Left ventricle myocardium inferior (tissue), 1 donor: ENCODE results near the gene IFT57. TPM values are rescaled to one million over a fixed set of nuclear protein-coding genes. Genes with fewer than 3 reads are reported as not detected.

Source experiments
- DNase-seq: peaks from one replicate; pipeline ENCODE4 v3.0.0-alpha.2; 2020
- H3K27ac ChIP-seq: fragments of 200-600 bp; replicated peaks from 2 replicates; pipeline ENCODE4 v1.8.0; 2021
- H3K27me3 ChIP-seq: fragments of 200-600 bp; 2 replicates; pipeline ENCODE4 v1.8.0; 2021; ENCODE audit warnings: low read depth
- H3K36me3 ChIP-seq: fragments of 200-600 bp; 2 replicates; pipeline ENCODE4 v1.8.0; 2021
- H3K4me1 ChIP-seq: fragments of 200-600 bp; 2 replicates; pipeline ENCODE4 v1.8.0; 2021
- H3K4me3 ChIP-seq: fragments of 200-600 bp; 2 replicates; pipeline ENCODE4 v1.8.0; 2021; ENCODE audit warnings: mild to moderate bottlenecking, moderate library complexity
- H3K9me3 ChIP-seq: fragments of 200-600 bp; replicated peaks from 2 replicates; pipeline ENCODE4 v1.8.0; 2021
- intact Hi-C: fragments of 100-400 bp; cut with micrococcal nuclease; formaldehyde crosslinking; loops from one replicate; pipeline ENCODE4 v1.11.0; 2022
- total RNA-seq: library from RNA; stranded (reverse); fragmentation: NEBNext Ultra II Directional; extraction: Animal tissue kit (Norgen Biotek cat#: 25700); gene quantifications from one replicate; pipeline ENCODE4 v1.2.1, GENCODE V29; 2021
- TF ChIP-seq, protein P1 (sequence below): fragments of 200-600 bp; IDR thresholded peaks from 2 replicates; pipeline ENCODE4 v1.8.0; 2021; ENCODE audit warnings: antibody characterized with exemption, mild to moderate bottlenecking, borderline replicate concordance
- donor health status: DM: no; HTN: yes; CAD: no; lungs with severe emphysema.

The IFT57 gene
- total RNA-seq, 1 donor from 2014 or later: 22.6 TPM

DNA sequence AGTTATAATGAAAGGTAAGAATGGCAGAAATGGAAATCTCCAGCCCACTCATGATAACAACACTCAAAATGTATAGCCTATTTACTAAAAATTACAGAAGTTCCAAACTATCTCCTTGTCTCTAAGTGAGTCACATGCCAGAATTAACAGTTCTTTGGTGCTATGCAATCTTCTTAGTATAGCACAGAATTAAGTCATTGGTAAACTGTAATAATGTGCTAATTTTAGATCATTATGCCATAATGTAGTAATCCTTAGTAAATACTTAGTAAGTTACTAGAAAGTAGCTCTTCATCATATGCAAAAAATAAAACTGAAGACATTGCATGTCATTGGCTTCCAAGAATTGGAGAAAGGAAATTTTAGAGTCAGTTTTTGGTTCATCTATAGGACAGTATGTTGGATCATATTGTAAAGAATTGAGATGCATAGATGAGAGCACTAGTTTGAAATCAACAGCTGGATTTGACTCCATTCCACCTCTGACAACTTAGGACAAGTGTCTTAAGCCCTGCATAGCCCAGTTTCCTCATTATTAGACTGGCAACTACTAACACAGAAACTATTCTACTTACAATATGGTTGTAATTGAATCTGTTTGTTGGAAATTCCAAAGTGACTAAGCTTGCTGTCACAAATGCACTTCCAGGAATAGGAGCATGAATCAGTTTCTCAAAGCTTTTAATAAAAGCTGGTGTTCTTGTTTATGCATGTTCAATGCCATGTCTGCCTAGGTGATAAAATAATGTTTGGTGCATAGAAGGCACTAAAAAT is 91.3 kb downstream of the IFT57 start:
- Histone ChIP-seq H3K9me3 (no peaks in the 10 kb centered on the region), H3K36me3 (no peaks in the 10 kb centered on the region), H3K4me3 (no peak overlapping the region), H3K27ac (no peak overlapping the region), H3K4me1 (peaks cover 14% of the 10 kb centered on the region), H3K27me3 (no peaks in the 10 kb centered on the region)
- TF ChIP-seq, protein P1, sequence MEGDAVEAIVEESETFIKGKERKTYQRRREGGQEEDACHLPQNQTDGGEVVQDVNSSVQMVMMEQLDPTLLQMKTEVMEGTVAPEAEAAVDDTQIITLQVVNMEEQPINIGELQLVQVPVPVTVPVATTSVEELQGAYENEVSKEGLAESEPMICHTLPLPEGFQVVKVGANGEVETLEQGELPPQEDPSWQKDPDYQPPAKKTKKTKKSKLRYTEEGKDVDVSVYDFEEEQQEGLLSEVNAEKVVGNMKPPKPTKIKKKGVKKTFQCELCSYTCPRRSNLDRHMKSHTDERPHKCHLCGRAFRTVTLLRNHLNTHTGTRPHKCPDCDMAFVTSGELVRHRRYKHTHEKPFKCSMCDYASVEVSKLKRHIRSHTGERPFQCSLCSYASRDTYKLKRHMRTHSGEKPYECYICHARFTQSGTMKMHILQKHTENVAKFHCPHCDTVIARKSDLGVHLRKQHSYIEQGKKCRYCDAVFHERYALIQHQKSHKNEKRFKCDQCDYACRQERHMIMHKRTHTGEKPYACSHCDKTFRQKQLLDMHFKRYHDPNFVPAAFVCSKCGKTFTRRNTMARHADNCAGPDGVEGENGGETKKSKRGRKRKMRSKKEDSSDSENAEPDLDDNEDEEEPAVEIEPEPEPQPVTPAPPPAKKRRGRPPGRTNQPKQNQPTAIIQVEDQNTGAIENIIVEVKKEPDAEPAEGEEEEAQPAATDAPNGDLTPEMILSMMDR: no peak
- no peak for DNase-seq
- intact Hi-C loops: no loop called here

GRCh38 chr3:108130236-108130635 is 92.0 kb downstream of the IFT57 start:
- Histone ChIP-seq H3K27ac (no peak overlapping the region), H3K4me3 (no peak overlapping the region), H3K36me3 (no peaks in the 10 kb centered on the region), H3K4me1 (peaks cover 14% of the 10 kb centered on the region), H3K9me3 (no peaks in the 10 kb centered on the region), H3K27me3 (no peaks in the 10 kb centered on the region)
- DNase-seq: no peak
- TF ChIP-seq, protein P1: no peak
- intact Hi-C loops: no loop called here

DNA sequence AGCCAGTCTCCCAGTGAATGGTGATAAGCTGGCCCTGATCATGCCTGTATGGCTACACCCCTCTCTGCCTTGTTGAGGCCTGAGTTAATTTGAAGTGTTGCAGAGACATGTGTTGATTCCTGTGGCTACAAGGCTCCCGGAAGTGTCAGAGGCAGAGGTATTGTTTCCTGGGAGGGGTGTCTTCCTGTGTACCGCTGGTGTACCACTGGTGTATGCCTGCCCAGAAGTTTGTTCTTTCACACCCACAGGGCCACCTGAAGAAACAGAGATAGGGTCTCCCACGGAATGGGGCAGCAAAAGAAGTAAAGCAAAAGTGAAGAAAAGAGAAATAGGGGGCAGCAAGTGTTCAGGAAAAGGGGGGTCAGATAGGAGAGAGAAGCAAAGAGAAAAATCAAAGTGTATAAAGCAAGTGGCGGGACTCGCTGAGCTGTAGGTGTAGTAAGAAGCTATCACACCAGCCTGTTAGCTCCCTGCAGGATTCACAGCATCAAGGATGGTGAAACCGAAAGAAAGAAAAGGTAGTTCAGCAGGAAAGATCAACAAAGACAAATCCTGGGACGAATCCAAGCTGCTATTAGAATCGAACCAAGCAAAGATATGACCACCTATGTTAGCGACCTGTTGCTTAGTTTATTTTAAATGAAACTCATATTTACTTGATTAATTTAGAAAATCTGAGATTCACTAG is 94.8 kb downstream of the IFT57 start:
- H3K9me3 ChIP-seq: no peaks in the 10 kb centered on the region
- no peak overlapping the region for H3K4me3 ChIP-seq
- TF ChIP-seq, protein P1: no peak
- peaks cover 14% of the 10 kb centered on the region for H3K4me1 ChIP-seq
- DNase-seq: no peak
- no peak overlapping the region for H3K27ac ChIP-seq
- intact Hi-C loops: no loop called here
- H3K36me3 ChIP-seq: no peaks in the 10 kb centered on the region
- H3K27me3 ChIP-seq: no peaks in the 10 kb centered on the region

- no peak for DNase-seq
- no peaks in the 10 kb centered on the region for H3K27me3 ChIP-seq
- H3K9me3 ChIP-seq: no peaks in the 10 kb centered on the region
- no peak overlapping the region for H3K4me3 ChIP-seq
- intact Hi-C loops: no loop called here
- H3K27ac ChIP-seq: no peak overlapping the region
- H3K36me3 ChIP-seq: no peaks in the 10 kb centered on the region
- TF ChIP-seq, protein P1: no peak
- peaks cover 6% of the 10 kb centered on the region for H3K4me1 ChIP-seq
Observed at GRCh38 chr3:108126348-108126747, 95.9 kb downstream of the IFT57 start.

- DNase-seq: no peak
Observed at GRCh38 chr3:108125550-108126071, 96.6 kb downstream of the IFT57 start.

More at GRCh38 chr3:108125550-108126071, 96.6 kb downstream of the IFT57 start:
- H3K27me3 ChIP-seq: no peaks in the 10 kb centered on the region
- intact Hi-C loops: no loop called here
- no peaks in the 10 kb centered on the region for H3K9me3 ChIP-seq
- no peak overlapping the region for H3K4me3 ChIP-seq
- TF ChIP-seq, protein P1: no peak
- no peak overlapping the region for H3K27ac ChIP-seq
- H3K36me3 ChIP-seq: no peaks in the 10 kb centered on the region
- H3K4me1 ChIP-seq: no peaks in the 10 kb centered on the region
